Neural cell (in vitro differentiated cells): Measurements from ENCODE around the gene HMGCR. TPM values are rescaled to one million over a fixed set of nuclear protein-coding genes. Genes with fewer than 3 reads are reported as not detected.
"Not testable (repeated sequence)": the region's sequence is repeated elsewhere in the genome, so short reads cannot be mapped to it uniquely, and the experiment has no call there.

ENCODE experiments used
- H2AFZ ChIP-seq: fragments of 200-600, 300-800 bp; sonication (generic), shearing (Covaris generic); 2 replicates; pipeline ENCODE4 v1.6.0; 2014; ENCODE audit warnings: low read depth, mild to moderate bottlenecking, antibody characterized with exemption, low read length, moderate library complexity
- H3F3A ChIP-seq: fragments of 200-600 bp; shearing (Covaris generic); 2 replicates; pipeline ENCODE4 v1.6.1; 2016; ENCODE audit warnings: mild to moderate bottlenecking, moderate library complexity, mixed read lengths, antibody characterized with exemption, low read length; ENCODE audit not compliant: insufficient read depth, poor library complexity, severe bottlenecking
- H3K27ac ChIP-seq: fragments of 200-600, 300-800 bp; sonication (generic), shearing (Covaris generic); 2 replicates; pipeline ENCODE4 v1.5.1; 2014; ENCODE audit warnings: mild to moderate bottlenecking, low read length, moderate library complexity
- H3K27me3 ChIP-seq: fragments of 300-800, 200-600 bp; sonication (generic), shearing (Covaris generic); 2 replicates; pipeline ENCODE4 v1.6.0; 2014; ENCODE audit warnings: mild to moderate bottlenecking, low read depth, low read length, moderate library complexity; ENCODE audit not compliant: insufficient read depth
- H3K36me3 ChIP-seq: fragments of 300-800, 200-600 bp; sonication (generic), shearing (Covaris generic); 2 replicates; pipeline ENCODE4 v1.5.1; 2014; ENCODE audit warnings: mild to moderate bottlenecking, antibody characterized with exemption, low read length, moderate library complexity; ENCODE audit not compliant: insufficient read depth
- H3K4me2 ChIP-seq: fragments of 300-800, 200-600 bp; sonication (generic), shearing (Covaris generic); 2 replicates; pipeline ENCODE4 v1.6.0; 2014; ENCODE audit warnings: mild to moderate bottlenecking, low read length
- H3K4me3 ChIP-seq: fragments of 300-800, 200-600 bp; sonication (generic), shearing (Covaris generic); 2 replicates; pipeline ENCODE4 v1.5.1; 2014; ENCODE audit warnings: mild to moderate bottlenecking, low read length, moderate library complexity
- H3K79me2 ChIP-seq: fragments of 200-600 bp; shearing (Covaris generic); replicated peaks from 2 replicates; pipeline ENCODE4 v1.6.0; 2014; ENCODE audit warnings: mild to moderate bottlenecking, low read length, moderate library complexity; ENCODE audit not compliant: insufficient read depth
- H3K9ac ChIP-seq: fragments of 300-800, 200-600 bp; sonication (generic), shearing (Covaris generic); 2 replicates; pipeline ENCODE4 v1.6.1; 2016; ENCODE audit warnings: mild to moderate bottlenecking, low read length, mixed read lengths
- H3K9me2 ChIP-seq: fragments of 200-600 bp; shearing (Covaris generic); 2 replicates; pipeline ENCODE4 v1.6.1; 2016; ENCODE audit warnings: mild to moderate bottlenecking, low read length, mixed read lengths; ENCODE audit not compliant: insufficient read depth
- H3K9me3 ChIP-seq: fragments of 200-600, 300-800 bp; sonication (generic), shearing (Covaris generic); 2 replicates; pipeline ENCODE4 v1.6.1; 2016; ENCODE audit warnings: mild to moderate bottlenecking, mixed run types, low read length, moderate library complexity, mixed read lengths
- H4K20me1 ChIP-seq: fragments of 200-600 bp; shearing (Covaris generic); 2 replicates; pipeline ENCODE4 v1.6.1; 2016; ENCODE audit warnings: mild to moderate bottlenecking, mixed run types; ENCODE audit not compliant: insufficient read depth
- EP300 ChIP-seq: fragments of 450-650 bp; conservative IDR thresholded peaks from 2 replicates; pipeline ENCODE4 v1.6.1; 2014; ENCODE audit warnings: antibody characterized with exemption, mild to moderate bottlenecking, moderate library complexity; ENCODE audit not compliant: poor library complexity, severe bottlenecking
- EZH2 ChIP-seq: fragments of 200-600, 300-800 bp; shearing (Covaris generic), sonication (generic); IDR thresholded peaks from 2 replicates; pipeline ENCODE4 v1.6.1; 2014; ENCODE audit warnings: antibody characterized with exemption, low read length, borderline replicate concordance, mild to moderate bottlenecking; ENCODE audit not compliant: insufficient read depth, poor library complexity, severe bottlenecking
- MXI1 ChIP-seq: fragments of 450-650 bp; conservative IDR thresholded peaks from 2 replicates; pipeline ENCODE4 v1.6.1; 2014; ENCODE audit warnings: antibody characterized with exemption, mild to moderate bottlenecking; ENCODE audit not compliant: poor library complexity, severe bottlenecking
- POLR2AphosphoS5 ChIP-seq: IDR thresholded peaks from 2 replicates; pipeline ENCODE4 v1.6.1; 2012
- RAD21 ChIP-seq: fragments of 450-650 bp; conservative IDR thresholded peaks from 2 replicates; pipeline ENCODE4 v1.6.1; 2014; ENCODE audit warnings: antibody characterized with exemption, mild to moderate bottlenecking, moderate library complexity
- SMC3 ChIP-seq: fragments of 450-650 bp; conservative IDR thresholded peaks from 2 replicates; pipeline ENCODE4 v1.6.1; 2014; ENCODE audit warnings: antibody characterized with exemption, mild to moderate bottlenecking, moderate library complexity; ENCODE audit not compliant: poor library complexity
- TAF1 ChIP-seq: IDR thresholded peaks from 2 replicates; pipeline ENCODE4 v1.6.1; 2012; ENCODE audit warnings: low read depth
- polyA plus RNA-seq: library from polyadenylated mRNA; depleted of rRNA; stranded (reverse); fragments of >200 nt; gene quantifications from 2 replicates; pipeline ENCODE4 v1.2.3, GENCODE V29; 2014
- TF ChIP-seq, protein P1 (sequence below): fragments of 450-650 bp; IDR thresholded peaks from 2 replicates; pipeline ENCODE4 v1.5.1; 2014; ENCODE audit warnings: antibody characterized with exemption, mild to moderate bottlenecking, moderate library complexity; ENCODE audit not compliant: poor library complexity, severe bottlenecking
- TF ChIP-seq, protein P2 (sequence below): IDR thresholded peaks from 2 replicates; pipeline ENCODE4 v1.6.1; 2012; ENCODE audit warnings: borderline replicate concordance

Gene HMGCR
- polyA plus RNA-seq, 1 donor from 2014 or later: 293 TPM

DNA sequence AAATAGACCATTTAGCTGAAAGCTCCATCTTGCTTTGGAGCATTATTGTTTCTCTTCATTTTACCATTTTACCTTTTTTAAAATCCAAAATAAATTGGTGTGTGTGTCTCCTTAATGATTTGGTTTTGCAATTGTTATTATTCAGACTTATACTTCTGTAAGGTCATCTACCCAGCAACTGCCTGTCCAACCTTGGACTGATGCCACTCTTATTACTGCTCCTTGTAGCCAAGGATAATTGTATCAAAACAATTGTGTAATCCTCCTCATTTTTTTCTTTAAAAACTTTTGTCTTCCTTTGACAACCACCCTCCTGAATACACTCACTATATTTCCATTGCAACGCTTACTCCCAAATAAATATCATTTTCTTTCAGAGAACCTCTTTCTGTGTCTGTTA is 30.3 kb upstream of the HMGCR start:
- Histone ChIP-seq H2AFZ (no peak overlapping the region), H3K9me3 (no peaks in the 10 kb centered on the region), H3K4me3 (no peak overlapping the region), H3K4me2 (no peak overlapping the region), H4K20me1 (no peaks in the 10 kb centered on the region), H3K9ac (no peak overlapping the region), H3K79me2 (no peaks in the 10 kb centered on the region), H3K27me3 (no peaks in the 10 kb centered on the region), H3K27ac (no peak overlapping the region), H3K9me2 (no peaks in the 10 kb centered on the region), H3F3A (no peaks in the 10 kb centered on the region), H3K36me3 (no peaks in the 10 kb centered on the region)
- no peak for TF ChIP-seq RAD21
- TF ChIP-seq POLR2AphosphoS5: no peak
- TF ChIP-seq, protein P1, sequence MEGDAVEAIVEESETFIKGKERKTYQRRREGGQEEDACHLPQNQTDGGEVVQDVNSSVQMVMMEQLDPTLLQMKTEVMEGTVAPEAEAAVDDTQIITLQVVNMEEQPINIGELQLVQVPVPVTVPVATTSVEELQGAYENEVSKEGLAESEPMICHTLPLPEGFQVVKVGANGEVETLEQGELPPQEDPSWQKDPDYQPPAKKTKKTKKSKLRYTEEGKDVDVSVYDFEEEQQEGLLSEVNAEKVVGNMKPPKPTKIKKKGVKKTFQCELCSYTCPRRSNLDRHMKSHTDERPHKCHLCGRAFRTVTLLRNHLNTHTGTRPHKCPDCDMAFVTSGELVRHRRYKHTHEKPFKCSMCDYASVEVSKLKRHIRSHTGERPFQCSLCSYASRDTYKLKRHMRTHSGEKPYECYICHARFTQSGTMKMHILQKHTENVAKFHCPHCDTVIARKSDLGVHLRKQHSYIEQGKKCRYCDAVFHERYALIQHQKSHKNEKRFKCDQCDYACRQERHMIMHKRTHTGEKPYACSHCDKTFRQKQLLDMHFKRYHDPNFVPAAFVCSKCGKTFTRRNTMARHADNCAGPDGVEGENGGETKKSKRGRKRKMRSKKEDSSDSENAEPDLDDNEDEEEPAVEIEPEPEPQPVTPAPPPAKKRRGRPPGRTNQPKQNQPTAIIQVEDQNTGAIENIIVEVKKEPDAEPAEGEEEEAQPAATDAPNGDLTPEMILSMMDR: no peak
- no peak for TF ChIP-seq TAF1
- TF ChIP-seq, protein P2, sequence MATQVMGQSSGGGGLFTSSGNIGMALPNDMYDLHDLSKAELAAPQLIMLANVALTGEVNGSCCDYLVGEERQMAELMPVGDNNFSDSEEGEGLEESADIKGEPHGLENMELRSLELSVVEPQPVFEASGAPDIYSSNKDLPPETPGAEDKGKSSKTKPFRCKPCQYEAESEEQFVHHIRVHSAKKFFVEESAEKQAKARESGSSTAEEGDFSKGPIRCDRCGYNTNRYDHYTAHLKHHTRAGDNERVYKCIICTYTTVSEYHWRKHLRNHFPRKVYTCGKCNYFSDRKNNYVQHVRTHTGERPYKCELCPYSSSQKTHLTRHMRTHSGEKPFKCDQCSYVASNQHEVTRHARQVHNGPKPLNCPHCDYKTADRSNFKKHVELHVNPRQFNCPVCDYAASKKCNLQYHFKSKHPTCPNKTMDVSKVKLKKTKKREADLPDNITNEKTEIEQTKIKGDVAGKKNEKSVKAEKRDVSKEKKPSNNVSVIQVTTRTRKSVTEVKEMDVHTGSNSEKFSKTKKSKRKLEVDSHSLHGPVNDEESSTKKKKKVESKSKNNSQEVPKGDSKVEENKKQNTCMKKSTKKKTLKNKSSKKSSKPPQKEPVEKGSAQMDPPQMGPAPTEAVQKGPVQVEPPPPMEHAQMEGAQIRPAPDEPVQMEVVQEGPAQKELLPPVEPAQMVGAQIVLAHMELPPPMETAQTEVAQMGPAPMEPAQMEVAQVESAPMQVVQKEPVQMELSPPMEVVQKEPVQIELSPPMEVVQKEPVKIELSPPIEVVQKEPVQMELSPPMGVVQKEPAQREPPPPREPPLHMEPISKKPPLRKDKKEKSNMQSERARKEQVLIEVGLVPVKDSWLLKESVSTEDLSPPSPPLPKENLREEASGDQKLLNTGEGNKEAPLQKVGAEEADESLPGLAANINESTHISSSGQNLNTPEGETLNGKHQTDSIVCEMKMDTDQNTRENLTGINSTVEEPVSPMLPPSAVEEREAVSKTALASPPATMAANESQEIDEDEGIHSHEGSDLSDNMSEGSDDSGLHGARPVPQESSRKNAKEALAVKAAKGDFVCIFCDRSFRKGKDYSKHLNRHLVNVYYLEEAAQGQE: no peak
- no peak for TF ChIP-seq SMC3
- no peak for TF ChIP-seq MXI1
- TF ChIP-seq EP300: no peak
- TF ChIP-seq EZH2: no peak

DNA sequence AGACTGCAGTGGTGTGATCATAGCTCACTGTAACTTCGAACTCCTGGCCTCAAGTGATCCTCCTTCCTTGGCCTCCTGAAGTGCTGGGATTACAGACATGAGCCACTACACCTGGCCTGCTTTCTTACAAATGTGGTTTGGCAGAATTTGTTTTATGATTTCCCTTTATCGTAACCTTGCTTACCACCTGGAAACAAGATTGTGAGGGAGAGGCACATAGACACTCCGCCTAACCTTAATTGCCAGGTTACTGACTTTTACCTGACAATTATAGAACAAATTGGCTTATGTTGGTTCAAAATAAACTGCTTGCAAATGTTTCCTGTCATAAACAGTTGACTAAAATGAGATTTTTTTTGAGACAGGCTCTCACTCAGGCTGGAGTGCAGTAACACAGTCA is 26.8 kb upstream of the HMGCR start:
- Histone ChIP-seq H3K27me3 (no peaks in the 10 kb centered on the region), H3K9me3 (no peaks in the 10 kb centered on the region), H3F3A (no peaks in the 10 kb centered on the region), H3K79me2 (no peaks in the 10 kb centered on the region), H3K36me3 (no peaks in the 10 kb centered on the region), H3K9me2 (no peaks in the 10 kb centered on the region), H3K27ac (no peak overlapping the region), H3K4me3 (no peak overlapping the region), H2AFZ (no peak overlapping the region), H4K20me1 (no peaks in the 10 kb centered on the region), H3K9ac (no peak overlapping the region), H3K4me2 (no peak overlapping the region)
- no peak for TF ChIP-seq EZH2
- no peak for TF ChIP-seq MXI1
- no peak for TF ChIP-seq EP300
- TF ChIP-seq POLR2AphosphoS5: no peak

DNA sequence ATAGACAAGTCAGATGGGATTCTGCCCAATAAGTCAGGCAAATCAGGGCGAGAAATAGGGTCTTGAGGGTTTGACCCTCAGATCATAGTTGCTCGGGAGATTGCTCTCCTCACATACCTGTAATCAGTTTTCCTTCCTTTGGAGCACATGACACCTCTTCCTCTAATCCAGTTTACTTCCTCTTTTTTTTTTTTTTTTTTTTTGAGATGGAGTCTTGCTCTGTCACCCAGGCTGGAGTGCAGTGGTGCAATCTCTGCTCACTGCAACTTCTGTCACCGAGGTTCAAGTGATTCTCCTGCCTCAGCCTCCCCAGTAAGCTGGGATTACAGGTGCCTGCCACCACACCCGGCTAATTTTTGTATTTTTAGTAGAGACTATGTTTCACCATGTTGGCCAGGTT is 17.9 kb upstream of the HMGCR start:
- not testable (repeated sequence) for H3K27me3 ChIP-seq, H3K36me3 ChIP-seq, H2AFZ ChIP-seq, H3K9me3 ChIP-seq, H4K20me1 ChIP-seq, H3F3A ChIP-seq, H3K4me2 ChIP-seq, H3K9ac ChIP-seq, H3K9me2 ChIP-seq, H3K27ac ChIP-seq, H3K4me3 ChIP-seq, H3K79me2 ChIP-seq
